CD14-positive monocyte (primary cell): Measurements from ENCODE around the gene EMILIN2. TPM values are rescaled to one million over a fixed set of nuclear protein-coding genes. Genes with fewer than 3 reads are reported as not detected.

Experiments
- DNase-seq, 3 donors: peaks; one replicate each; pipeline ENCODE4 v3.0.0-alpha.2; 2011 to 2022
- H2AFZ ChIP-seq: 2 replicates; pipeline ENCODE4 v1.6.0; 2012; ENCODE audit warnings: mild to moderate bottlenecking, low read depth, low read length, inconsistent platforms; ENCODE audit not compliant: insufficient read depth, poor library complexity, severe bottlenecking
- H3K27ac ChIP-seq, 2 donors: 1 replicate in 1 of 2; 2 replicates in 1 of 2; pipeline ENCODE4 v1.5.1; 2012 to 2013; ENCODE audit warnings: low read length in 2 of 2, control low read depth in 1 of 2, inconsistent platforms in 1 of 2, low read depth in 1 of 2, mild to moderate bottlenecking in 1 of 2
- H3K27me3 ChIP-seq, 2 donors: one replicate each; pipeline versions ENCODE4 v1.6.0 to v1.6.1; 2011 to 2013; ENCODE audit warnings: low read length in 2 of 2; ENCODE audit not compliant: control insufficient read depth in 2 of 2, insufficient read depth in 2 of 2
- H3K36me3 ChIP-seq, 2 donors: replicated peaks in 1 of 2; 1 replicate in 1 of 2; 2 replicates in 1 of 2; pipeline versions ENCODE4 v1.5.1 to v1.6.1; 2012 to 2013; ENCODE audit warnings: low read length in 2 of 2, control low read depth in 1 of 2, inconsistent platforms in 1 of 2, mild to moderate bottlenecking in 1 of 2; ENCODE audit not compliant: insufficient read depth in 2 of 2, control insufficient read depth in 1 of 2
- H3K4me1 ChIP-seq, 2 donors: 1 replicate in 1 of 2; 2 replicates in 1 of 2; pipeline versions ENCODE4 v1.5.1 to v1.6.1; 2012 to 2013; ENCODE audit warnings: low read length in 2 of 2, control low read depth in 1 of 2, inconsistent platforms in 1 of 2, mild to moderate bottlenecking in 1 of 2, moderate library complexity in 1 of 2; ENCODE audit not compliant: insufficient read depth in 2 of 2, control insufficient read depth in 1 of 2
- H3K4me2 ChIP-seq: replicated peaks from 2 replicates; pipeline ENCODE3; 2012; ENCODE audit warnings: low read length, moderate library complexity, mild to moderate bottlenecking; ENCODE audit not compliant: poor library complexity, severe bottlenecking; ENCODE audit errors: extremely low read depth
- H3K4me3 ChIP-seq, 3 experiments: fragments of 200-600 bp in 1 of 3; sonication (generic) in 1 of 3; replicated peaks in 1 of 3; 1 replicate in 2 of 3; 2 replicates in 1 of 3; pipeline ENCODE4 v1.5.1; 2011 to 2013; ENCODE audit warnings: low read length in 3 of 3, mild to moderate bottlenecking in 3 of 3, control low read depth in 2 of 3, low read depth in 2 of 3, inconsistent platforms in 1 of 3, moderate library complexity in 1 of 3
- H3K79me2 ChIP-seq: 2 replicates; pipeline ENCODE4 v1.6.0; 2012; ENCODE audit warnings: mild to moderate bottlenecking, control low read depth, inconsistent platforms, low read length, moderate library complexity; ENCODE audit not compliant: insufficient read depth
- H3K9ac ChIP-seq: 2 replicates; pipeline ENCODE4 v1.6.0; 2017; ENCODE audit warnings: low read length, mild to moderate bottlenecking; ENCODE audit not compliant: insufficient read depth, poor library complexity, severe bottlenecking
- H3K9me3 ChIP-seq, 2 donors: replicated peaks in 1 of 2; 1 replicate in 1 of 2; 2 replicates in 1 of 2; pipeline versions ENCODE4 v1.5.1 to v1.6.1; 2012 to 2013; ENCODE audit warnings: low read length in 2 of 2, control low read depth in 1 of 2; ENCODE audit not compliant: control insufficient read depth in 1 of 2, insufficient read depth in 1 of 2
- H4K20me1 ChIP-seq: 2 replicates; pipeline ENCODE4 v1.6.0; 2012; ENCODE audit warnings: mild to moderate bottlenecking, low read length, control low read depth, moderate library complexity; ENCODE audit not compliant: insufficient read depth
- H3K27ac Mint-ChIP-seq, 7 donors: one replicate each; pipeline ENCODE4 v1.8.0; 2020; ENCODE audit warnings: mild to moderate bottlenecking in 7 of 7, mixed read lengths in 7 of 7, moderate library complexity in 6 of 7, inconsistent platforms in 2 of 7
- H3K27me3 Mint-ChIP-seq, 3 donors: one replicate each; pipeline ENCODE4 v1.8.0; 2021 to 2022; ENCODE audit warnings: low read depth in 3 of 3, mild to moderate bottlenecking in 3 of 3, mixed read lengths in 3 of 3, moderate library complexity in 3 of 3, inconsistent platforms in 1 of 3
- H3K36me3 Mint-ChIP-seq, 2 donors: one replicate each; pipeline ENCODE4 v1.8.0; 2020; ENCODE audit warnings: mixed read lengths in 2 of 2, inconsistent platforms in 1 of 2, mild to moderate bottlenecking in 1 of 2
- H3K4me1 Mint-ChIP-seq: one replicate; pipeline ENCODE4 v1.8.0; 2020; ENCODE audit warnings: mild to moderate bottlenecking, mixed read lengths
- H3K4me3 Mint-ChIP-seq, 2 donors: one replicate each; pipeline ENCODE4 v1.8.0; 2020; ENCODE audit warnings: mild to moderate bottlenecking in 2 of 2, mixed read lengths in 2 of 2, moderate library complexity in 1 of 2
- H3K9me3 Mint-ChIP-seq, 7 donors: one replicate each; pipeline ENCODE4 v1.8.0; 2020 to 2022; ENCODE audit warnings: mixed read lengths in 7 of 7, mild to moderate bottlenecking in 6 of 7, moderate library complexity in 6 of 7, inconsistent platforms in 2 of 7
- WGBS: methylation state at CpG from one replicate; pipeline ENCODE4 v1.1.5; 2013; ENCODE audit warnings: missing lambda C conversion rate; ENCODE audit not compliant: insufficient coverage; 5-methylcytosine and 5-hydroxymethylcytosine counted together
- intact Hi-C, 2 donors: fragments of 100-400 bp; cut with micrococcal nuclease; formaldehyde crosslinking; loops; one replicate each; pipeline versions ENCODE4 v1.15.0 to v1.15.1; 2023
- polyA plus RNA-seq, 3 donors: library from polyadenylated mRNA; depleted of rRNA in 1 of 3; unstranded in 2 of 3; stranded (reverse) in 1 of 3; fragments of 300-500 nt in 2 of 3; fragments of >200 nt in 1 of 3; fragmentation: Illumina TruSeq in 2 of 3; gene quantifications; 1 replicate in 2 of 3; 2 replicates in 1 of 3; pipeline ENCODE4 v1.2.3, GENCODE V29; 2012 to 2021
- TF ChIP-seq, protein P1 (sequence below): fragments of 200-600 bp; IDR thresholded peaks from one replicate; pipeline ENCODE4 v1.8.0; 2022; ENCODE audit warnings: antibody characterized with exemption, mild to moderate bottlenecking

EMILIN2 gene
- polyA plus RNA-seq, 3 donors = 30.5 to 43.2 (median 33.8) TPM

DNA sequence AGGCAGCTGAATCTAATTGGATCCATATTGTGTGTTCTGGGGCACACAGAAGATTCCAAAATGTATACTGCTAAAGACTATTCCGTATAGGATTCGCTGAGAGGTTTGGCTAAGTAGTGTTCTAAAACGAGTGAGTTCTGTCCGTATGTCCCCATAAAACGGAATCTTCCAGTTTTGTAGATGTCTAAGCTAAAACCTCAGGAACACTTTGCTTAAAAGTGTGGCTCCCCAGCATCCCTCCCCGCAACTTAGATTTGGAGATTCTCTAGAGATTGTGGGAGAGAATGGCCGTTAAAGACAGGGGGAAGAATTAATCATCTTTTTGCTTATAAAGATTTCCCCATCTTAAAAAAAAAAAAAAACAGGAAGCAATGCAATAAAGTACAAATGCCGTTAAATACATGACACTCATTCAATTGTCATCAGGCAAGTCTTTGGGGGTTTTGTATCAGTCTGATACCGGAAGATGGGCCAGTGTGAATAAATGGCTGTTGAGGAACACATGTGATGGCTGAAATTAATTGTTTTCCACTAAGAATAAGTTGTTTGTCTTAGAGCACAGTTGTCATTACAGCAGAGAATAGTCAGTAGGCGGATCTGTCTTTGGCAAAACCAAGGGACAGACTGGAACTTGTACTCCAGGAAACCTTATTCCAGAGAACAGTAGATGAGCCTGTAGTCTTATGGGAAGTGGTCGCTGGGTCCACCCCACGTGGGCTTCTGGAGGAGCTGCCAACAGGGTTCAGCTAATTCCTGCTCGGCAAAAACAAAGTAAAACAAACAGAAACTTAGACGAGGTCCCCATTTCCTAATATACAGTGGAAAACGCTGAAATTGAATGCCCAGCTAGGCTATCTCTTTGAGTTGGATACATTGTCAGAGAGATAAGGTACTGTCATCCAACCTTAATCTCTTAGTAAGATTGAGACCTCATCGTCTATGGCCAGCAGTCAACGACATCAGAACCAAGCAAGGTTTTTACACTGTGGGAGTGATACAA, 1.7 kb downstream of the EMILIN2 start:
- Histone ChIP-seq H3K27me3 (no peaks in the 10 kb centered on the region), H3K4me3 (peak overlapping the region; percentile 97 to 99 (median 97)), H3K36me3 (peaks cover 24 to 36% of the 10 kb centered on the region in 2 donors), H3K27ac (peak overlapping the region; percentile 84 to 98), H4K20me1 (peaks cover 62% of the 10 kb centered on the region), H3K4me2 (peak overlapping the region; percentile 96), H3K9me3 (no peaks in the 10 kb centered on the region), H3K4me1 (peaks cover 59 to 75% of the 10 kb centered on the region in 2 donors), H3K79me2 (peaks cover 69% of the 10 kb centered on the region), H3K9ac (peak overlapping the region; percentile 99), H2AFZ (no peak overlapping the region)
- intact Hi-C loops = loop anchor here (1.0 to 10.0 kb wide), 9 partner anchors 9 to 746 kb away; partner anchors contain the start of genes SMCHD1 (in 2 of the 2), LPIN2 (in 1 of the 2) and TGIF1 (in 1 of the 2)
- peaks cover 66% of the 10 kb centered on the region for H3K4me1 Mint-ChIP-seq
- H3K4me3 Mint-ChIP-seq = peak overlapping the region; percentile 96 to 97
- peak; percentile 66 to 81 (median 72) for DNase-seq
- H3K9me3 Mint-ChIP-seq = no peaks in the 10 kb centered on the region
- TF ChIP-seq, protein P1, sequence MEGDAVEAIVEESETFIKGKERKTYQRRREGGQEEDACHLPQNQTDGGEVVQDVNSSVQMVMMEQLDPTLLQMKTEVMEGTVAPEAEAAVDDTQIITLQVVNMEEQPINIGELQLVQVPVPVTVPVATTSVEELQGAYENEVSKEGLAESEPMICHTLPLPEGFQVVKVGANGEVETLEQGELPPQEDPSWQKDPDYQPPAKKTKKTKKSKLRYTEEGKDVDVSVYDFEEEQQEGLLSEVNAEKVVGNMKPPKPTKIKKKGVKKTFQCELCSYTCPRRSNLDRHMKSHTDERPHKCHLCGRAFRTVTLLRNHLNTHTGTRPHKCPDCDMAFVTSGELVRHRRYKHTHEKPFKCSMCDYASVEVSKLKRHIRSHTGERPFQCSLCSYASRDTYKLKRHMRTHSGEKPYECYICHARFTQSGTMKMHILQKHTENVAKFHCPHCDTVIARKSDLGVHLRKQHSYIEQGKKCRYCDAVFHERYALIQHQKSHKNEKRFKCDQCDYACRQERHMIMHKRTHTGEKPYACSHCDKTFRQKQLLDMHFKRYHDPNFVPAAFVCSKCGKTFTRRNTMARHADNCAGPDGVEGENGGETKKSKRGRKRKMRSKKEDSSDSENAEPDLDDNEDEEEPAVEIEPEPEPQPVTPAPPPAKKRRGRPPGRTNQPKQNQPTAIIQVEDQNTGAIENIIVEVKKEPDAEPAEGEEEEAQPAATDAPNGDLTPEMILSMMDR = no peak
- WGBS = 6% methylated on average over 3 of the region's 17 CpGs
- peaks cover 0 to 2% (median 0%) of the 10 kb centered on the region in 3 donors for H3K27me3 Mint-ChIP-seq
- peak overlapping the region; percentile 95 to 99 (median 97) for H3K27ac Mint-ChIP-seq
- H3K36me3 Mint-ChIP-seq = peaks cover 38 to 44% of the 10 kb centered on the region in 2 donors

DNA sequence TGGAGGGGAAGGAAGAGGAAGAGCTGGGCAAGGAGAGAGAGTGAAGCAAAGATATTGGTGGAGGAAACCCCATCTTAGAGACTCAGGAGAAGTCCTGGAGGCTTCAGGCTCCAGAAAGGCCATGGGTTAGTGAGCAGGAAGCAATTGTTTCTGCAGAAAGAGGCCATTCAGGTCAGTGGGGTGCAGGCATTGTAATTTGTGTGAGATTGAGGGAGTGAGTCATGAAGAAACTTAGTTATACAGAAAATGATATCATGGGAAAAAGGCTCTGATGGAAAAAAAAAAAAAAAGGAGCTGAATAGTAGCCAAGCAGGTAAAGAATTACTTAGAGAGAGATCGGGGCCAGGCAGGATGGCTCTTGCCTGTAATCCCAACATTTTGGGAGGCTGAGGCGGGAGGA, 4.0 kb downstream of the EMILIN2 start:
- Histone ChIP-seq H3K4me3 (peak overlapping the region in 1 of 3 experiments; percentile 24), H3K9ac (no peak overlapping the region), H3K4me2 (peak overlapping the region; percentile 23), H3K36me3 (peaks cover 45 to 58% of the 10 kb centered on the region in 2 donors), H3K9me3 (no peaks in the 10 kb centered on the region), H2AFZ (no peak overlapping the region), H3K27ac (peak overlapping the region in 1 of 2 donors; percentile 22), H3K4me1 (peaks cover 60 to 75% of the 10 kb centered on the region in 2 donors), H3K27me3 (no peaks in the 10 kb centered on the region), H3K79me2 (peaks cover 88% of the 10 kb centered on the region), H4K20me1 (peaks cover 85% of the 10 kb centered on the region)
- intact Hi-C loops = no loop called here
- Mint-ChIP-seq H3K27me3 (peaks cover 0 to 2% (median 0%) of the 10 kb centered on the region in 3 donors), H3K27ac (peak overlapping the region in 6 of 7 donors; percentile 22 to 79 (median 46)), H3K36me3 (peaks cover 56 to 67% of the 10 kb centered on the region in 2 donors), H3K4me3 (peak overlapping the region in 1 of 2 donors; percentile 46), H3K9me3 (no peaks in the 10 kb centered on the region), H3K4me1 (peaks cover 67% of the 10 kb centered on the region)
- peak in 1 of 3 donors; percentile 19 for DNase-seq
- TF ChIP-seq, protein P1 = no peak
- no CpG with 5 or more reads among the region's 2 CpGs for WGBS
